DMS153 (cell line): ENCODE results near the gene SLC25A13.
A peak's percentile ranks its signal among the peaks of the same experiment; 100 is the strongest.
"Not testable (repeated sequence)": the region's sequence is repeated elsewhere in the genome, so short reads cannot be mapped to it uniquely, and the experiment has no call there.

Experiments used
- DNase-seq: peaks from one replicate; lab custom pipeline; 2025; lab: John Stamatoyannopoulos, UW

SLC25A13 gene

GRCh38 chr7:96200740-96201139 lies 121.2 kb downstream of the SLC25A13 start:
- DNase-seq = no peak

DNA sequence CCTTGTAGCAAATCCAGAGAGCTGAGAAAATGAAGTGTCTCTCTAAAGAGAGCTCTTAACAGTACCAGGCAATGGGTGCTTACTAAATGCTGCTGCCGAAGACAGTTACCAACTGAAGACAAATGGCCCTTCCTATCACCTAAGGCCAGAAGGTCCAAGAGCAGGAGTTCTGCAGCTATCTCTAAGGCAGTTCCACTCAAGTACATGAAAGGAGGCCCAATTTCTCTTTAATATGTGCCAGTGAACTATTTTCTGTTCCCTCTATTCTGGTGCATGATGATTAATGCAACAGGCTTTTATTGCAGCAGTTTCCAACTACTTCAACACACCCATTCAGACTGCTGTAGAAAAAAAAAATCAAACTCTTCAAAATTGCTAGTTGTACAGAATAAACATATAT lies 122.5 kb downstream of the SLC25A13 start:
- DNase-seq = no peak

DNA sequence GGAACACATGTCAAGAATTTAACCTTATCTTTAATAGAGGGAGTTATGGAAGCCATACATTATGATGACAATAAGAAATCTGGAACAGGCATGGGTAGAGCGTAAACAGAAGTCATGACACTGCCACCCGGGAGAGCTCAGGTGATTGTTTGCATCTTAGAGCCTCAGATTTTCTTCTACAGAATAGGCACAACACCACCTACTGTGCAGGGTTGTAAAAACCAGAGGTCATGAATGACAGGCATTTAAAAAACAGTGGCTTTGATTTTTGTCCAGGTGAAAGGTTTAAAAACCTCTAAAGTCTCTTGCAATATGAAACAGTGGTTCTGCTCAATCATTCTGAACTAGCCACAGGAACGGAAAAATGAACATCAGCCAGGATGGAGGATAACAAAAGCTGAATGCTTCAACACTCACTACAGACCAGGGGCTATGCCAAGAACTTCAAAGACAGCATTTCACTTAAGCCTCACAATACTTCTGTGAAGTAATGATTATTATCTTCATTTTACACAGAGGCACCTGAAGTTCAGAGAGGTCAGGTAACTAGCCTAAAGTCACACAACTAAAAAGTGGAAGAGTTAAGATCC lies 123.8 kb downstream of the SLC25A13 start:
- DNase-seq = no peak

DNA sequence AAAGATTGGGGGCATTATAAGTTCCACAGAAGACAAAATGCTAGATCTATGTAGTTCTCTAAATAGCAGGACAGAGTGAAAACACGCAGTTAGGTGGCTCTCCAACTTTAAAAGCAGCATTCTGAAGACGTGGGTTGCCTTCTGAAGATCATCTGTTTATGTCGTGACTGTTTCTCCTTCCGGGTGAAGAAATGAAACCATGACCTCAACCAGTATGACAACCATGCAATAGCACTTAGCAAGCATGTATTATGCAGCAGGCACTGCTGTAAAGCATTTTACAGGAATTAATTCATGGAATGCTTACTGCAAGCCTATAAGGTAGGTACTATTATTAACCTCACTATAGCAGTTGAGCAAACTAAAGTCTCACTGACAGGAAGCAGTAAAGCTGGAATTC lies 125.2 kb downstream of the SLC25A13 start:
- no peak for DNase-seq

- no peak for DNase-seq
These were observed 132.6 kb downstream of the SLC25A13 start for GRCh38 chr7:96189129-96189820.

DNA sequence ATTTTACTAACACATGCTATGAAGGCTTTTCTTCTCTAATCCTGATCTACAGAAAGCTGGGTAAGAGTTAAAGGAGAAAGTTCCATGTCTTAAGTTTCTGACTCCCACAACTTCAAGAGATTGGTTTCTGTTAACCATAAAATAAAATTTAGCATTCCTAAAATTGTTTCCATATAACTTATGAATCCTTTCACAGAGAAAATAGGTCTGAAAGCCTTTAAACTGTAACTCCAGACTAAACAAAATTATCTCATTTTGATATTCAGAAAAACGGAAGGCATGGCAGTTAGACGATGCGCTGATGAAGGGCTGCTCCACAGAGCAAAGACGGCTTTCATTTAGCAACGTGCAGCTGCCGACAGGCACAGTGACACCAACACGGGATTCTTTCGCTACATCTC lies 133.3 kb downstream of the SLC25A13 start:
- DNase-seq = no peak

GRCh38 chr7:96188174-96188581 lies 133.7 kb downstream of the SLC25A13 start:
- no peak for DNase-seq

DNA sequence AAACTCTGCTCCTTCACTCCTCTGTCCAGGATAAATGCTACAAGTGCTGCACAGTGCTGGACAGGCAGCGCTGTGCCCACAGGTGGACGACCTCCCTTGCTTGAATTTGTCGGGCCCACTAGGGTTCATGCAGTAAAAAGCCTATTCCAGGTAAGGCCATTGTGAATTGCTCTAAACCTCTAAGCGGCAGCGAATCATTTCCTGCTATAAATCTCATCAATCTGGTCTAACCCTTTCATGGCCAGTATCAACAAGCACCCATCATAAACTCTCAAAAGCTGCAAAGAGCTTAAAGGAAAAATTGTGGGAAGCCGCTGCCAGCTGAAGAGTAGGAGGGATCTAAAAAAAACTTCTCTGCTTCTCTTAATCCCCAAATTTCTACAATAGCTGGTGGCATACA lies 134.2 kb downstream of the SLC25A13 start:
- DNase-seq = peak; percentile 45

DNA sequence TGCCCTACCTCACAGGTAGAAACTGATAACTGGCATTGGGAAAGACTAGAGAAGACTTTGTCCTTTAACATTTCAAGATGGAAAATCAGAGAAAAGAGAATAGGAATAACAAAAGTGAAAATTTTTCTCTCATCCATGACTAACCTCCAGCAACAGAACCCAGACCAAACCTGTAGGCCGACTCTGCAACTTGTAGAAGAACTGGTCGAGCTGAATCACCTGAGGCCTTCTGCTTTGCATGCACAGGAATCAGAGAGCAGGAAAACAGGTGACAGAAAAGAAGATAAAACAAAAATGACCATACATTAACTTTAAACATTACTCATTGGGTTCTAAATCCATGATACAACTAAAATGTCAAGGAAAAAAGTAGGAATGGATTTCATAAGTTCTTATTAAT lies 137.1 kb downstream of the SLC25A13 start:
- no peak for DNase-seq

DNA sequence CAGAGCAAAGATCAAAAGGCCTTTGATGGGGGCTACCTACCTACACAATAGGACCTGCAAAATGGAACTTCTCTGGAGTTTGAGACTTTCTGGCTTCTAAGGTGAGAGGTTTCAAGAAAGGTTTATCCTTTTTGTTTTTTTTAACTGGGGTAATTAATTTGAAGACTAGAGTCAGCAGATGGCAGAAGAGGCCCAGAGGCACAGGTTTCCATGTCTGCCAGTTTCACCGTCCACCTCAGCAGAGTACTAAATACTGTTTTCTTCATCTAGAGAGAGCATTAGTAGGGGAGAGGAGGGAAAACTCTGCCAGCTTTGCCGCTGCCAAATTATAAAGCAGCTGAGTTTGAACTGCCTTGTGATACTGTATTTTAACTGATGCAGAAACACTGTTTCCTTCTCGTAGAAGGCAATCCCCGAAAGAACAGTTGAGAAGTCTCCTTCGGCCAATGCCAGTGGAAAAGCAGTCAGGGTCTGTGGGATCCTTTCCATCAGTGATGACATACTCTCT lies 138.7 kb downstream of the SLC25A13 start:
- no peak for DNase-seq

GRCh38 chr7:96182424-96183158 lies 139.3 kb downstream of the SLC25A13 start:
- DNase-seq = no peak

DNA sequence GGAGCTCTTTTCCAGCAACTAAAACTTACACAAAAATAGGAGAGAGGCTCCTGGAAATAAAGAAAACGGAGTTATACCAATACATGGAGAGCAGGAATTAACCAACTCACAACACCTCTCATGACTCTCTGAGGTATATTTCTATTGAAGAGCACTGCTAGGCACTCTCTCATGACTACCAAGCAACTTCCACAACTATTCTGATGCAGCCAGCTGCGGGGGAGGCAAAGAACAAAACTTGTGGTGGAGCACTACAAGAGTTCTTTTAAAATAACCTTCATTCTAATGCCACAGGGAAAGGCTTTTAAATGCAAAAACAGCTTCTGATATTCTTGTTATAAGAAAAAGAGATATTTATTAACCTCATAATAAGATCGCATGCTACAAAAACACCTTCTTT lies 140.7 kb downstream of the SLC25A13 start:
- DNase-seq = no peak

DNA sequence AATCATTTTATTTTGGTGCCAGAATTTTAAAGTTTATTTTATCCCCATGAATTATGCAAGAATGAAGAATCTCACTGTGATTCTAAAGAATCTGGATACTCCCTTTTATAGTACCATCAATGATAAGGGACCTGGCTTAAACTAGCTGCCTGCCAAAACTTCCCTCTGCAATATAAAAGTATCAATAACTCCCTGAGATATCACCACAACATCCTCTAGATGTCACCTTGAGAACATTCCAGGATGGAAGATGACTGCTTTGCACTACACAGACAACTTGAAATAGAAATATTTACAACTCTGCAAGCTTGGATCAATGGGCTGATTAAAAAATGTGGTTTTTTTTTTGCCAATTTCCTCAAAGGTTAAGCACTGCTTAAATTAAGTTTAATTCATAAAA lies 142.1 kb downstream of the SLC25A13 start:
- no peak for DNase-seq

DNA sequence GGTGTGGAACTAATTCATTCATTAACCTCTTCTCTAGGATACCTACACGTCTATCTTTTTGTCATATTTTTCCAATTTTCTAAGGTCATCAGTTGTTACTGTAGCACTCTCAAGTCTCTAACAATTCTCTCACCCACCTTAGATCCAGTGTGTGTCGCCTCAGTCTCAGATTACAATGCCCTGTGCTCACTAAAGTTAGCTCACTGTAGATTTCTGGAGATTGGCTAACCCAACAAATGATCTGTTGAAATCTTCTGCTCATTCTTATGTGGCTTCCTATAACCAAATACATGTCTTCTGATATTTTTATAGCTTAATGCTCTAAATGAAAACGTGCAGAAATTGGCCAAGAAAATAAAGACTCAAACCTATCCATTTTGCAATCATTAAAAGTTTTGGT lies 142.6 kb downstream of the SLC25A13 start:
- DNase-seq = no peak

DNA sequence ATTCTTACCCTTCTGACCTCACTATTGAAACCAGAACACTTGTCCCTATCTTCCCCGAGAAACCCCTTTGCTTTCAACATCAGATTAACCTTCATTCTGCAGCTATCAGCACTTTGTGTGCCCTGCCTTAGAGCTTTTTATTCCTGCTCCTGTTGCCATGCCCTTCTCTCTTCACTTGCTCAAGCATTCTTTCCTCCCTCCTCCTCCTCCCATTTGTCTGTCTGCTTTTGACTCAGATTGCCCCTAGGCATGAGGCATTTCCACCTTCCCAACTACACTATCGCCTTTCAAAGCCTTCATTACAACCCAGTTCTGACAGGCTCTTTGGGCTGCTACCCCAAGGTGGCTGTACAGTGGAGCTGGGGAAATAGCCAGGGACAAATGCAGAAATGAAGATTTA lies 143.3 kb downstream of the SLC25A13 start:
- no peak for DNase-seq

DNA sequence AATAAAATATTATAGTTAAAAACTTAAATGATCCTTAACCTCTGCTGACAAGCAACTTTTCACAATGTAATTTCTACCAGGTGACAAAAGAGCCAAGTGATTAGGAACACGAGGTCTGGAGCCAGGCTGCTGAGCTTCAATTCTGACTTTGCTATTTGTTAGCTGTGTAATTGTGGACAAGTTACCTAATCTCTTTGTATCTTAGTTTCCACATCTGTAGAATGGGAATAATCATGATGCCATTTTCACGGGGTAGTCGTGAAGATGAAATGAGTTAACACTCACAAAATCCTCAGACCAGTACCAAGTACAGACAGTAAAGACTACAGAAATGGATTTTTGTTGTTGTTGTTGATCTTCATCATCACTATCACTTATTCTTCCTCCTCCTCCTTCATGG lies 144.5 kb downstream of the SLC25A13 start:
- DNase-seq = no peak

- no peak for DNase-seq
These were observed 147.1 kb downstream of the SLC25A13 start for GRCh38 chr7:96174812-96175211.

- no peak for DNase-seq
These were observed 148.1 kb downstream of the SLC25A13 start for GRCh38 chr7:96173781-96174180.

GRCh38 chr7:96169439-96169838 lies 152.5 kb downstream of the SLC25A13 start:
- no peak for DNase-seq

DNA sequence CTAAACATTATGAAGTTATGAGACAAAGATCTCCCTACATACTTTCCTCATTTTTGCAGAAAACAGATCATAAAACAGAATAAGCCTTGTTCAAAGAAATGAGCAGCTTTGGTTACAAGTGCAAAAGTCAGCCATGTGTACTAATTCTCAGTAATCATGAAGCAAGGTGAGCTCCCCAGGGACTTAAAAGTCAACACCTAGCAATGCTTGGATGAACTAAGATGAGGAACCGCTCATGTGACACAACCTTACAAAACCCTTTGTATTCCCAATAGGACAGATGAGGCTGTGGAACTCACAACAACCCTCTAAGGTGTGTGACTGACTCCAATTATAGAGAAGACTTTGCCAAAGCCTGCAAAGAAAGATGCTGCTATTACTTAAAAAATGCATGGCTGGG lies 154.5 kb downstream of the SLC25A13 start:
- no peak for DNase-seq

GRCh38 chr7:96161897-96162296 lies 160.0 kb downstream of the SLC25A13 start:
- no peak for DNase-seq

DNA sequence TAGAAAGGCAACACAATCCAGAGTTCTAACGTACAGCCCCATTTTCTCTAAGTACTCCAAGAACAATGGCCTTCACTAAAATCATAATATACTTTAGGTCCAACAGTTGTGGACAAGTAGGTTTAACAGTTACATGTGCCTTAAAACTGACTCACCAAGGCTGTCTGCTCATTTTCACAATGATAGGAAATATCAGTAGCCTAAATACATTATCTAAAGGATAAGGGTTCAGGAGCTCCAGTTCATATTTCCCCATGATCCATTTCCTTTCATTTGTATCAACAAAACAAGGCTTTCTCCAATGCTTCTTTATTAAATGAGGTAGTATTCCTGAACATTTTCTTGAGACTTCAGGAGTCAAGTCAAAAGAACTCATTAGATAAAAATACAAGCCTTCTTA lies 164.0 kb downstream of the SLC25A13 start:
- DNase-seq = no peak

DNA sequence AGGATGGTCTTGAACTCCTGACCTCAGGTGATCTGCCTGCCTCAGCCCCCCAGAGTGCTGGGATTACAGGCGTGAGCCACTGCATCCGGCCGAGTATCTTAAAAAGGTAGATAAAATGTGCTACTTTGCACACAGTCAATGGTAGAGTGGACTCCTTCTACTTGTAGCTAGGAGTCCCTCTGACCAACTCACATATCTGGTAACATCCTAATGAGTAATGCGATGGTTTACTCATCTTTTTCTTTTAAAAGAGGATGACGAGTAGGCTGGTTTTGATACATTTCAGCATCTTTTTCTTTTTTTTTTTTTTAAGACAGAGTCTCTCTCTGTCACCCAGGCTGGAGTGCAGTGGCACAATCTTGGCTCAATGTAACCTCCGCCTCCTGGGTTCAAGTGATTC lies 167.4 kb downstream of the SLC25A13 start:
- not testable (repeated sequence) for DNase-seq
